H9 (cell line): Measurements from ENCODE around the gene RAB6A. TPM values are rescaled to one million over a fixed set of nuclear protein-coding genes. Genes with fewer than 3 reads are reported as not detected.

Experiments
- DNase-seq: peaks from one replicate; pipeline ENCODE4 v3.0.0-alpha.2; 2017
- H2AFZ ChIP-seq: one replicate; pipeline ENCODE4 v1.6.1; 2013; ENCODE audit warnings: mild to moderate bottlenecking, low read length, control low read depth, moderate library complexity
- H2AK5ac ChIP-seq: 2 replicates; pipeline ENCODE4 v1.6.1; 2013; ENCODE audit warnings: low read length, control low read depth, mixed read lengths; ENCODE audit not compliant: insufficient read length
- H2BK120ac ChIP-seq: one replicate; pipeline ENCODE4 v1.6.1; 2013; ENCODE audit warnings: low read depth, mild to moderate bottlenecking, low read length, control low read depth, inconsistent platforms; ENCODE audit not compliant: poor library complexity, severe bottlenecking
- H2BK12ac ChIP-seq: 2 replicates; pipeline ENCODE4 v1.6.1; 2013; ENCODE audit warnings: low read length, control low read depth, mixed read lengths, low read depth; ENCODE audit not compliant: insufficient read length
- H2BK15ac ChIP-seq: 2 replicates; pipeline ENCODE4 v1.6.1; 2013; ENCODE audit warnings: low read depth, low read length, control low read depth
- H2BK20ac ChIP-seq: one replicate; pipeline ENCODE4 v1.6.1; 2013; ENCODE audit warnings: low read depth, mild to moderate bottlenecking, low read length, control low read depth, inconsistent platforms; ENCODE audit not compliant: poor library complexity, severe bottlenecking
- H2BK5ac ChIP-seq: 2 replicates; pipeline ENCODE4 v1.6.1; 2013; ENCODE audit warnings: low read length, control low read depth, mixed read lengths; ENCODE audit not compliant: insufficient read length
- H3K14ac ChIP-seq: 2 replicates; pipeline ENCODE4 v1.6.1; 2013; ENCODE audit warnings: low read length, control low read depth; ENCODE audit not compliant: insufficient read depth
- H3K18ac ChIP-seq: 2 replicates; pipeline ENCODE4 v1.6.1; 2013; ENCODE audit warnings: low read depth, mild to moderate bottlenecking, mixed read lengths, low read length, control low read depth; ENCODE audit not compliant: insufficient read length
- H3K23ac ChIP-seq: 2 replicates; pipeline ENCODE4 v1.6.1; 2013; ENCODE audit warnings: low read length, control low read depth, mixed read lengths, low read depth; ENCODE audit not compliant: insufficient read length
- H3K23me2 ChIP-seq: 2 replicates; pipeline ENCODE4 v1.6.1; 2013; ENCODE audit warnings: low read depth, mild to moderate bottlenecking, mixed read lengths, low read length, control low read depth; ENCODE audit not compliant: insufficient read length, poor library complexity, severe bottlenecking
- H3K27ac ChIP-seq: 2 replicates; pipeline ENCODE4 v1.5.1; 2013; ENCODE audit warnings: low read length, control low read depth, mixed read lengths, low read depth; ENCODE audit not compliant: insufficient read length
- H3K27me3 ChIP-seq: 2 replicates; pipeline ENCODE4 v1.6.1; 2013; ENCODE audit warnings: low read length, control low read depth, inconsistent platforms; ENCODE audit not compliant: insufficient read depth
- H3K4ac ChIP-seq: 2 replicates; pipeline ENCODE4 v1.6.1; 2013; ENCODE audit warnings: low read depth, mild to moderate bottlenecking, control low read depth, inconsistent platforms, low read length, moderate library complexity
- H3K4me1 ChIP-seq: 2 replicates; pipeline ENCODE4 v1.6.1; 2013; ENCODE audit warnings: low read length, control low read depth, inconsistent platforms; ENCODE audit not compliant: insufficient read depth
- H3K4me2 ChIP-seq: 2 replicates; pipeline ENCODE4 v1.6.1; 2013; ENCODE audit warnings: low read length, control low read depth, mixed read lengths; ENCODE audit not compliant: insufficient read length, insufficient read depth
- H3K56ac ChIP-seq: 2 replicates; pipeline ENCODE4 v1.6.1; 2013; ENCODE audit warnings: low read depth, mild to moderate bottlenecking, mixed read lengths, low read length, control low read depth; ENCODE audit not compliant: insufficient read length
- H3K79me1 ChIP-seq: 2 replicates; pipeline ENCODE4 v1.6.1; 2013; ENCODE audit warnings: low read depth, mild to moderate bottlenecking, moderate library complexity, low read length, control low read depth, inconsistent platforms; ENCODE audit not compliant: insufficient read depth, poor library complexity, severe bottlenecking
- H3K79me2 ChIP-seq: 2 replicates; pipeline ENCODE4 v1.6.1; 2013; ENCODE audit warnings: low read length, control low read depth, inconsistent platforms; ENCODE audit not compliant: insufficient read depth
- H3K9ac ChIP-seq: 2 replicates; pipeline ENCODE4 v1.6.1; 2013; ENCODE audit warnings: low read length, control low read depth, mixed read lengths; ENCODE audit not compliant: insufficient read length; ENCODE audit errors: extremely low read depth
- H3K9me3 ChIP-seq: one replicate; pipeline ENCODE4 v1.6.1; 2013; ENCODE audit warnings: low read depth, low read length, inconsistent platforms; ENCODE audit not compliant: control insufficient read depth
- H3T11ph ChIP-seq: one replicate; pipeline ENCODE4 v1.6.1; 2013; ENCODE audit warnings: mild to moderate bottlenecking, low read length, control low read depth, inconsistent platforms
- H4K20me1 ChIP-seq: one replicate; pipeline ENCODE4 v1.6.1; 2013; ENCODE audit not compliant: control insufficient read depth, insufficient read length, insufficient read depth
- H4K5ac ChIP-seq: 2 replicates; pipeline ENCODE4 v1.6.1; 2013; ENCODE audit warnings: low read depth, mild to moderate bottlenecking, mixed read lengths, low read length, control low read depth; ENCODE audit not compliant: insufficient read length
- H4K8ac ChIP-seq: replicated peaks from 2 replicates; pipeline ENCODE4 v1.6.1; 2013; ENCODE audit warnings: low read length, control low read depth, mixed read lengths, low read depth; ENCODE audit not compliant: insufficient read length
- H4K91ac ChIP-seq: 2 replicates; pipeline ENCODE4 v1.6.1; 2013; ENCODE audit warnings: low read depth, mild to moderate bottlenecking, moderate library complexity, mixed read lengths, low read length, control low read depth; ENCODE audit not compliant: insufficient read length
- H3K27ac Mint-ChIP-seq, 3 experiments: 2 replicates in 2 of 3; 3 replicates in 1 of 3; pipeline ENCODE4 v1.8.0; 2020 to 2021; ENCODE audit warnings: mixed read lengths in 3 of 3, mild to moderate bottlenecking in 1 of 3, moderate library complexity in 1 of 3
- H3K27me3 Mint-ChIP-seq: 2 replicates; pipeline ENCODE4 v1.8.0; 2021; ENCODE audit warnings: low read depth, mild to moderate bottlenecking, moderate library complexity, mixed read lengths
- H3K36me3 Mint-ChIP-seq, 3 experiments: 2 replicates in 2 of 3; 3 replicates in 1 of 3; pipeline ENCODE4 v1.8.0; 2020 to 2021; ENCODE audit warnings: low read depth in 3 of 3, mixed read lengths in 3 of 3; ENCODE audit not compliant: insufficient read depth in 1 of 3
- H3K4me1 Mint-ChIP-seq, 2 experiments: 2 replicates each; pipeline ENCODE4 v1.8.0; 2020; ENCODE audit warnings: mixed read lengths in 2 of 2
- H3K4me3 Mint-ChIP-seq, 2 experiments: 2 replicates in 1 of 2; 3 replicates in 1 of 2; pipeline ENCODE4 v1.8.0; 2020 to 2021; ENCODE audit warnings: mild to moderate bottlenecking in 2 of 2, mixed read lengths in 2 of 2, moderate library complexity in 1 of 2
- H3K9me3 Mint-ChIP-seq, 2 experiments: 2 replicates in 1 of 2; 3 replicates in 1 of 2; pipeline ENCODE4 v1.8.0; 2020; ENCODE audit warnings: mild to moderate bottlenecking in 2 of 2, mixed read lengths in 2 of 2, moderate library complexity in 1 of 2
- CTCF ChIP-seq: fragments of 200-600 bp; sonication (generic); conservative IDR thresholded peaks from 3 replicates; pipeline ENCODE4 v1.8.0; 2021; ENCODE audit warnings: antibody characterized with exemption, mild to moderate bottlenecking
- WGBS: extraction: QIAGEN DNeasy Blood & Tissue Kit; methylation state at CpG from one replicate; pipeline ENCODE4 v1.1.7; 2013; ENCODE audit warnings: missing lambda C conversion rate, low lambda C conversion rate, mixed read lengths; ENCODE audit not compliant: insufficient read length; ENCODE audit errors: extremely low coverage; 5-methylcytosine and 5-hydroxymethylcytosine counted together
- total RNA-seq: library from RNA; stranded (reverse); gene quantifications from 2 replicates; pipeline ENCODE4 v1.2.1, GENCODE V29; 2021

RAB6A gene
- total RNA-seq, 1 experiment from 2014 or later, result 72.8 TPM

- Histone ChIP-seq H3K27me3 (no peaks in the 10 kb centered on the region; the same call in 1 of the 2 replicates), H4K5ac (no peak overlapping the region), H3K79me2 (no peaks in the 10 kb centered on the region), H2AFZ (no peak overlapping the region), H3K4ac (no peak overlapping the region), H3K79me1 (no peaks in the 10 kb centered on the region), H3K4me1 (peaks cover 7% of the 10 kb centered on the region; the same call in 1 of the 2 replicates), H4K91ac (no peak overlapping the region), H3K9ac (no peak overlapping the region), H3K23ac (no peak overlapping the region), H2BK12ac (no peak overlapping the region), H4K20me1 (no peaks in the 10 kb centered on the region), H3K23me2 (peaks cover 18% of the 10 kb centered on the region), H3K27ac (no peak overlapping the region), H3K18ac (peak overlapping the region; percentile 31), H2BK5ac (no peak overlapping the region), H2BK20ac (no peak overlapping the region), H2AK5ac (no peak overlapping the region), H2BK120ac (no peak overlapping the region), H3K4me2 (peak overlapping the region; percentile 37), H3T11ph (no peak overlapping the region), H3K9me3 (no peaks in the 10 kb centered on the region), H3K14ac (0 out of 2 replicates have a peak overlapping the region, but pooled peaks have one; percentile 13), H4K8ac (no peak overlapping the region), H2BK15ac (no peak overlapping the region), H3K56ac (no peak overlapping the region)
- TF ChIP-seq CTCF, result no peak
- Mint-ChIP-seq H3K4me1 (peaks cover 51 to 59% of the 10 kb centered on the region in 2 experiments), H3K9me3 (no peaks in the 10 kb centered on the region), H3K27ac (peak overlapping the region in 1 of 3 experiments; percentile 96; a peak in 3 of 7 replicates), H3K4me3 (peak overlapping the region; percentile 77 to 85), H3K36me3 (peaks cover 0 to 2% (median 2%) of the 10 kb centered on the region in 3 experiments; a peak in 2 of 7 replicates), H3K27me3 (peaks cover 10% of the 10 kb centered on the region)
- no CpG with 5 or more reads among the region's 23 CpGs for WGBS
- peak; percentile 97 for DNase-seq
These were observed 113.3 kb downstream of the RAB6A start for GRCh38 chr11:73647459-73648100.
